HG03196 (cell line): ENCODE data around the gene JTB.
A peak's percentile ranks its signal among the peaks of the same experiment; 100 is the strongest.

Source experiments
- ATAC-seq: cut with Tn5 transposase; IDR thresholded peaks from one replicate; pipeline ENCODE4 v1.9.1; 2021; ENCODE audit not compliant: unreplicated experiment

JTB gene

DNA sequence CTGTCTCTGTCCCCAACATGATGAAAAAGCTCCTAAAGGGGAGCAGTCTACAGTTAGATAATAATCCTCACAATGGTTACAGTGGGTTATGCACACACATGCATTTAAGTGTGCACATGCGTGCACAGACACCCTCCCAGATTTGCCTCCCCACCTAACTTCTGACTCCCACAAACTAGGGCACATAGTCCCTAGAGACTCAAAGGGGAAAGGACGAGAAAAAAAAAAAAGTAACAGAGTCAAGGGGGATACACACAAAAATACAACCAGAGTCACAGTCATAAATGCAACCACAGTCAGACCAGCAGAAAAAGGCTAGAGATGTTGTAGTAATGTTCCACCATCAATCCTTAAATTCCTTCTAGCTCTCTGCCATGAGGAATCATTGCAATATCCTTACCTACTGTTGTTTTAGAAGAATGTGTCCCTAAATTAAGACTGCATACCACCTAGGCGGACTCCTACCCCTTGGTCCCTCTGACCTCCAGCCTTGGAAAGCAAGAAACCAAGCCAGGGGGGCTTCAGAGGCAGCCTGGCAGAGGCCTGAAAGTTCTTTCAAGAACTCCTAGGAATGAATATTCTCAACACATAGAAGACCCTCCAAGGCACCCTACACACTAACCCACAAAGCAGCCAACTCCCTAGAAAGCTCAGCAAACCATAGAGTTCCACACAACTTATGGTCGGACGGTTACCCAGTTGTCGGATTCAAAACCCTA is 20.3 kb downstream of the JTB start:
- ATAC-seq: no peak

DNA sequence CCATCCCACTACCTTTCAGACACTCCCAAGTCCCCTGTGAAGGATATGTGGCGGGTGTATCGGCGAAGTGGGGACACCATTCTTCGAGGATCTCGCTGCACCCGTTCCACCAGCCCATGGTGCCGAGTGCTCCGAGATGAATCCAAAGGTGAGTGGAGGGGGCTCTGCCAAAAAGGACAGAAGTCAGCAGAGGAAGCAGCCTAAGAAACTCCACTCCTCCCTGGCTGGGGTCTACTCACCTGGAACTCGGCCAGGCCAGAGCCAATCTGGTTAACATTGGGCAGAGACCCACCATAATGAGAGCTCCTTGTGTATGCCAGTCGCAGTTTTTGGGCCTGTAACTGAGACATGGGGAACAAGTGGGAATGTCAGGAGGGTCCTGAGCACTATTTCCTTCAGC is 22.6 kb downstream of the JTB start:
- no peak for ATAC-seq

DNA sequence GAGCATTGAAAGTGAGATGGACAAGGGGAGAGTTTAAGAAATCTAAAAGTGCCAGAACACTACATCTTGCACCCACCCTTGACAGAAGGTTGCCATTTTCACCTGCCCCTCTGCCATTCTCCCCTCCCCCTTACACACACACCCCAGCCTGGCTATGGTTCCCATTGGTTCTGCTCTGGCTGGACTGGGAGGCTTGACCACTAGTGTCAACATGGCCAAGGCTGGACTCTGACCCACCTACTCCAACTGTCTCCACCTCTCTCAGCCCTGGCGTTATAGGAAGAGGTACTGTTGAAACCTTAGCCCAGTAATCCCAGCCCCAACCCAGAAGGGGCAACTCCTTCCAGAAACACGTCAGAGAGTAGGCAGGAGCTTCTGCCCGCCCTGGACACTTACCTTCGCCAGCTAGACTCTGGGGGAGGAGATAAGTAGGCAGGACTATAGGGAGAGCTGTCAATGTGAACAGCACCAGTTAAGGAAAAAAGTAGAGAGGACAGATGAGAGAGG is 23.6 kb downstream of the JTB start:
- ATAC-seq: no peak

DNA sequence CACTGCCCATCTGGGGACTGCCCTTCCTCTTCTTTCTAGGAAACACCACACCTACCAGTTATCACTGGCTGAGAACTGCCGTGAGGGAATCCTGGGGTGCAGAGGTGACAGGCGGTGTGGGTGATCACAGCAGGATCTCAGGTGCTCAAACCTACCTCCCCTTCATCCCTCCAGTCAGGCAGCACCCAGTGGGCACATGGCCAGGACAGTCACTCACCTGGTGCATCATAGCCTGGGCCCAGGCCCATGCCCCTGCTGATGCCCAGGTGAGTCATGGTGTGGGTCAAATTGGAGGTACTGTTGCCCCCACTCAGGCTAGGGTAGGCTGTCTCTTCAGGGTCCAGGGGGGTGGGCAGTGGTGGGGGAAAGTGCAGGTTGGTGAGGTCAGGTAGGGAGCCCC is 25.7 kb downstream of the JTB start:
- ATAC-seq: no peak

DNA sequence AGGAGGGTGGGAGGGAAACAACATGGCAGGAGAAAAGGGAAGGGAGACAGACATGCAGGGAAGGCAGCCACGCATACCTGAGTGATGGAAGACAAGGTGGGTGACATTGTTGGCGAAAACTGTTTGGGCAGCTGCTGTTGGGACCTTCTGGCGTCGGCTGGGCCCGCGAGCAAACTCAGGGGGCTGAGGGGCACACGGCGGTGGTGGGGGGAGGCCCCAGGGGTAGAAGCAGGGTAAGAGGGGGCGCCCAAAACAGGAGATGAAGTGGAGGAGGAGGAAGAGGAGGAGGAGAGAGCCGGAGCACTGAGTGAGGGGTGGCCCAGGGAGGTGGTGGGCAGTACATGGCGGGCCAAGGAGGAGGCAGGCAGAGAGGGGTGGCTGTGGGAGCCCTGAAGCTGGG is 26.3 kb downstream of the JTB start:
- no peak for ATAC-seq

DNA sequence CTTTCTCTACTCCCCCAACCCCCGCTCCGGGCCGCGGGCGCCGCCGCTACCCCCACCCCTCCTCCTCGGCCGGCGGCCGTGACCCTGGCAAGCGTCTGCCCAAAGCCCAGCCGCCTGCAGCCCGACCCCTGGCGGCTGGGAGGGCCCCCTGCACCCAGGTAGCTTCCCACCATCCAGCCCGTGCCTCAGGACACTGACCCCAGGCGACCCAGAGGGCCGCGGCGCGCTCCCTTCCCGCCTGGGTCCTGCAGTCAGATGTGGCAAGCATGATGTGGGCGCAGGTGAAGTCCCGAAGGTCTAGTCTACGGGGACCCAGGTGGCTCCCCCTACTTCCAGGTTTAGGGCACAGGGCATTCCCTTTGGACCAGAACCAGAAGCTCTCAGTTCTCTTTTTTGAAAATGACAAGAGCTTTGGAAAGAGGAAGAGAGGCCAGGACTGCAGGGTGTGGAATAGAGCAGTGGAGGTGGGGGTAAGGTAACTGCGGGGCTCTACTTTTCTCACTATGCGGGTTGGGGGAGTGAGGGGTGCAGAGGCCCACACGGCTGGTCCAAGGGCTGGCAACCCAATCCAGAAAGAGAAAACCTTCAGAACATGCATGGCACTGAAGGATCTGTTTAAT is 30.7 kb downstream of the JTB start, which contains the start of gene DENND4B:
TSS of gene DENND4B (minus strand) at position 97 of the 620 bp plus-strand sequence. CDS start 2,344 bp downstream, outside the sequence.
- ATAC-seq: peak; percentile 58

DNA sequence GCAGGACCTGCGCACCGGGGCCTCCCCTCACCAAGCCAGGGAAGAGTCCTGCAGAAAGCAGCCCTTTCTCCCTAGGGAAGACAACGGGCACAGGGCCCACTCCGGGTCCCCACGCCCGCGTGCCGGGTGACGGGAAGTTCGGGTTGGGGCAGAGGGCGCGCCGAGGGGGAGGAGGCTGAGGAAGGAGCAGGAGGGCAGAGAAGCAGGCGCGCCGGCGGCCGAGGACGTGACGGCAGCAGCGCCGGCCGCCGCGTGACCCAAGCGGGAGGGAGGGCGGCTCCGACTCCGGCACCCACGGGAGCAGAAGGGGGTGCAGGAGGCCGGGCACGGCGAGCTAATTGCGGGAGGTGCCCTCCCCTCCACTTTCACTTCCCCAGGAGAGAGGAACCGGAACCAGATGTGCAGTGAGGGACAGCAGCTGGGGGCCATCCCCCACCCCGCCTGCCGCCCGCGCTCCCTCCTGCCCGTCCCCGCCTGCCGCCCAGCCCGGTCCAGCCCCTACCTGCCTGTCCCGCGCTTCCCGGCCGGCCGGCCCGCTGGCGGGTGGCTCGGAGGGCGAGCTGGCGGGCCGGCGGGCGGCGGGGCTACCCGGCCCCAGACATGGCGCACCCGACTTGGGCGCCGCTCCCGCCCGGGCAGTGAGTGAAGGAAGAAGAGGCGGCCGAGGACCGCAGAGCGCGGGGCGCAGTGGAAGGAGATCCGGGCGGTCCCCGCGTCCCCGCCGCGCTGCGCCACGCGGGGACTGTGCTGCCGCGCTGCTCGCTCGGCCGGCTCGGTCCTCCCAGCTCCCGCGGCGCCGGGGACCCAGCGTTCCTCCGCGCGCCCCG is 31.5 kb downstream of the JTB start:
- ATAC-seq: peak; percentile 60

DNA sequence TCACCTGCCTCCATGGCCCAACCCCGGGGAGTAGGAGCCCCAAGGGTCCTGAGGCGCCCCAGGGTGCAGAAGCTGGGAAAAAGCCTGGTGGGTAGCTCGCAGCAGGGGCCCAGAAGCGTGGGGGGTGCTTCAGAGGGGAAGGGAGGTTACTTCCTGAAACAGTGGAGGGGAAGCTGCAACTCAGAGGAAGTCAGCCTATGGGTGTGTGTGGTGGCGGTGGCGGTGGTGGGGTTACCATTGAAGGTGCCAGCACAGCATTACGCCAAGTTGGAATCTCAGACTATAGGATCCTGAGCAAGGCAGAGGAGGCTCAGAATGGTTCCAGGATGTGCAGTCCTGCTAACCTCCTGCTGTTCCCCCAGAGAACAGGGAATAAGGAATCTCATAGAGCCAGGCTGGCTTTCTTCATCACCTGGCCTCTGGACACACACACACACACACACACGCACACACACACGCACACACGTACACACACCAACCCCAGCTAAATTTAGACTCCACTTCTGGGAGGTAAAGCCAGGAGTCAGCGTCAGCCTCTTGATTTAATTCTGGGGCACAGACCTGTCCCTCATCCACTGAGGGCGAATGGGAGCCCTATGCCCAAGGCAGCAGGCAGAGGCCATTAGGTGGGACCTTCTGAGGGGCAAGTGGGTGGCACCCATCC is 32.2 kb downstream of the JTB start:
- ATAC-seq: peak; percentile 21

DNA sequence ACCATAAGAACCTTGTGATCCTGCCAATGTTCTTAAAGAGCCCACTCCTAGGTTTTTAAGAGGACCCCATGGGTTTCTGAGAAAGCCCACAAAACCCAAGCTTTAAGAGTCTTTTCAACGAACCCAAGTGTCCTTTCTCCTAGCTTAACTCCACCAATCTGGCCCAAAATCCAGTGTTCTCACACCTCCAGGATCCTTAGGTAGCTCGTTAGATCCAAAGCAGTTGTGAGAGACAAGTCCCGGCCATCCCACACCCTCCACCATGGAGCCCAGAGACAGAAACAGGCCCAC is 32.7 kb downstream of the JTB start:
- ATAC-seq: no peak

DNA sequence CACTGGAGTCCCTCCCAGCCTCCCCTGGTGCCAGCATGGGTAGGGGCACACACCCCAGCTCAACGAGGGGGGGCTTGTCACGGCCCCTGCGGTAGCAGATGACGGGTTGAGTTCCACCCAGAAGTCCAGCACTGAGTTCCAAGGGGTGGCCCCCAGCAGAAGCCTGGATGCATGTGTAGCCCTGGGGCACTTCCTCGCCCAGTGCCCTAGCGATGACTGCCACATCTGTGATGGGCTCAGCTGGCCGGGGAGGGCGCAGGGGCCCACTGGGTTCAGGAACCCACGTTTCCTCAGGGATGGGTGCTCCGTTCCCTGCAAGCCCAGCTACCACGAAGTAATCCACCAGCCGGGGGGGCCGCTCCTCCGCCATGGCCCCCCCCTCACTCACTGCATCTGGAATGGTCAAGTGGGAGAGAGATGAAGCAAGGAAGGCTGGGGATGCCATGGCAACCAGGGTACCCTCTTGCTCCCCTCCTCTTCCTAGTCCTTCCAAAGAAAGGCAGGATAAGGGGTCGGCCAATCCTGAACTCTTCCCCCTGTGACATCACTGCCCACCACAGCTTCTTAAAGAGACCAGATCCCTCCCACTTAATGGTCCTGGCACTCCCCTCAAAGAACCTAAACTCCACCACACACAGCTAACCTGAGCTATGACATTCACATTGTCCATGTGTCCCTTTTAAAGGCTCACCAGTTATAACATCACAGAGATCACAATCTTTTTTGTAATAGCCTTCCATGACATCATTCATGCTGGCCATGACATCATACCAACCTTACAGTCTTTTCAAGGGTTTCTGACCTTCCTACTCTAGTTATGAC is 33.3 kb downstream of the JTB start:
- no peak for ATAC-seq

DNA sequence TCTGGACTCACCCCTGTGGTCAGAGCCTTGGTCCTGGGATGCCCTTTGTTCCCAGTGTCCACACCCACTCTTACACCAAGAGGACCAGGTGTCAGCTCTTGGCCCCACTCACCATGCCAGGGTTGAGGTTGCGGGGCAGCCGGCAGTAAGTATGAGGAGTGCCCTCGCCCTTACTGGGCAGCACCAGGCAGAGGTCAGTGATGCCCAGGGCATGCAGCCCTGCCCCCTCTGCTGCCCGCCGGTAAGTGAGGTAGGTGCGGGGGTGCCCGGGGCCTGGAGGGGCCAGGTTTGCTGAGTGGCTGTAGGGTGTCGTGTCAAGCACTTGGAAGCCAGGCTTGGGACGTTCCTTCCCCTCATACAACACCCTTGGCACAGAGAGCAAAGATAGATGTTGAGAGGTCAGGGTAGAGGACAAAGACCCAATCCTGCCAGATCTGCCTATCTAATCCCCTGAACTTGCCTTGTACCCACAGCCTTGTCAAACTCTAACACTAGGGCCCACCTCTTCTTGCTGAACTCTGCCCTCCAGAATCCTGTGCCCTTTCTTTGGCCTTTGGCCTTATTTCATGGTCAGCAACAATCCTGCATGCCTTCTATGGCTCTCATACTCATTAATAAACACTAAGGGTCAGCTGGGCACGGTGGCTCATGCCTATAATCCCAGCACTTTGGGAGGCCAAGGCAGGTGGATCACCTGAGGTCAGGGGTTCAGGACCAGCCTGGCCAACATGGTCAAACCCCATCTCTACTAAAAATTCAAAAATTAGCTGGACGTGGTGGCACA is 34.5 kb downstream of the JTB start:
- no peak for ATAC-seq

DNA sequence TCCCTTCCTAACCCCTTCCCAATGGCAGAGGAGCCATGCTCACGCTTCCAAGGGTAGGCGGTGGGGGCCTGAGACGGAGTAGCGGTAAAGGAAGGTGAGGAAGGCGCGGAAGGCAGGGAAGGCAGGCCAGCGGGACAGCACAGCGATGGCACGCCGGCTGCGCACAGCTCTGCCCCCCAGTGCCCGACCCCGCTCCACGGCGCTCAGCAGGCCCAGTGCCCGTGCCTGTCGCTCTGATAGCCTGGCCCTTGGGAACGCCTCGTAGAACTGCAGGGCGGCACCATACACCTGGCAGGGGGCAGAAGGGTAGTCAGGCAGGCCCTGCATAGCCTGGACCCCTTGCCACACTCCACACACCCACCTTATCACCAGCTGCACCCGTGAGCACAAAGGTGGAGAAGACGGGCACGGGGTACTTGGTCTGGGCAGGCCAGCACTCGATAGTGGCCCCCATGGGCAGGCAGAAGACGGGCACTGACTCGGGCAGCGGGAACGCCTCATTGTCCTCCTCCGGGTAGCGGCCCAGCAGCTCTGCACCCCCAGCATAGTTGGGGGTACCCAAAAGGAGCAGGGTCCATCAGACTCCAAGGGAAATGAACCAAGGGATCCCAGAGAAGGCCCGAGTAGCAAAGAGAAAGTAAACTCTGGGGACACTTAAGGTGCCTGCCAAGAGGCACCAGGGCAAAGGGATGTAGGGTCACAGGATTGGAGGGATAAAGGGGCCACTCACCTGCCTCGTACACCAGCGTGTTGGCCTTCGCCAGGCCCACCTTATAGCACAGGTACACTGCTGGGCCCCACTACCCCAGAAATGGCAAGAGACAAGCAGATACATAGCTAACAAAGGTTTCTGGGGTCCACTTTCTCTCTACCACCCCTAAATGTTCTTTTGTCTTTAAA is 35.4 kb downstream of the JTB start:
- ATAC-seq: no peak

DNA sequence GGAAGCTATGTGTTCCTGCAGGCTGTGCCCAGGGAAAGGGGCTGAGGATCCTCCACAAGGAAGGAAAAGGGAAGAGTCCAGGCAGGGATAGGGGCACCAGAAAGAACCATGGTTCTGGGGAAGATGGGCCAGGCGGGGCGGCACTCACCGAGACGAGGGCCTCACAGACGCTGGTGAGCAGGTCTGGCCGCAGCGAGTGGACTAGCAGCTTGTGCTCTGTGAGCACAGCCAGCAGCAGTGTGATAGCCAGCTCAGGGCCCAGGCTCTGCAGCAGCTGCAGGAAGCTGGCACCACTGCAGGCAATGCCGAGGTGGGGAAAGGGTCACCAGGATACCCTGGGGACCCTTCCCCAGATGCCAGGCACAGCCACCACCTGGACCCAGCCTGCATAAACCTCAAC is 36.7 kb downstream of the JTB start:
- ATAC-seq: no peak

DNA sequence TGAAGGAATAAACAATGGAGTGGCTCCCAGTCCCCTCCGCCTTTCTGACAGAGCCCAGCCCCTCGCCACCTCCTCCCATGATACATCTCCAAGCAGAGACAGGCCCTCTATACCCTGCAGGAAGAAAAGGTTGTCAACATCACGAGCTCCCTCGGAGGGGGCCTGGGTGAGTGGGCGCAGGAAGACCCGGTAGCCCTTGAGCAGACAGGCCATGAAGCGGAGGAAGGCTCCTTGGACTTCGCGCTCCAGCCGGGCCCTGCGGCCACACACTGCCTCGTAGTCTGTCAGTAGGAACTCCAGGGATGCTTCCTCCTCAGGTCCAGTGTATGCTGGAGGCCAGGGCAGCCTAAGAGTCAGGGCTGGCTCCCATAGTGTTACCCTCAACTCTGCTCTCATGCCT is 38.0 kb downstream of the JTB start:
- ATAC-seq: no peak

DNA sequence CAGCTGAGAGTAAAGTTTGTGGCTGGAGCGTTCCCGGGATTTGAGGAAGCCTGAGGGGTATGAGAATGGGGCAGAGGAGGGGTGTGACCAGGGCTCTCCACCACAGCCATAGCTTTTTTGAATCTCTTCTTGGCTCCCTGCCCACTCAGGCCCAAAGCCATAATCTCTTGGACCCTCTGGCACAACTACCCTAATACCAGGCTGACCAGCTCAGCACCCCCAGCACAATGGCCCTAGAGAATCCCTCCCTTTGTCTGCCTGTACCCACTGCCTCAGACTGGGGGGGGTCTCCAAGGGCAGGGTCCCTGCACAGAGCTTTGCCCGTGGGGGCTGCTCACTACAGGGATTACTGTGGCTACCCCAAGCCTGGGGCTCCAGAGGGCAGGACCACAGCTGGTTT is 38.5 kb downstream of the JTB start:
- no peak for ATAC-seq

DNA sequence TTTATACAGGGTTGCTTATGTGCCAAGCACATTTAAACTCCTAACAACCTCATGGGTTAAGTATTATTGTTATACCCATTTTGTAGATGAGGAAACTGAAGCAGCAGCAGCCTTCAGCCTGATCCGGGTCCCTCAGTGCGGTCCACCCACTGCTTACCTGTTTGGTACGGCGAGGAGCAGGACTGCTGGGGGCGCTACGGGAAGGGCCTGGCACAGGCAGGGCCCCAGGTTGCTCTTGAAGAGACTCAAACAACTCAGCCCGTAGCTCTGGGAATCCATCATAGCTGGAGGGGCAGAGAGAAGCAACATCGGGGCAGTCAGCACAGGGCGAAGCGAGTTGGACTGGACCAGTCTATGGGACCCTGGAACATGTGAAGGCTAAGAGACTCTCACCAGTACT is 40.1 kb downstream of the JTB start:
- no peak for ATAC-seq

DNA sequence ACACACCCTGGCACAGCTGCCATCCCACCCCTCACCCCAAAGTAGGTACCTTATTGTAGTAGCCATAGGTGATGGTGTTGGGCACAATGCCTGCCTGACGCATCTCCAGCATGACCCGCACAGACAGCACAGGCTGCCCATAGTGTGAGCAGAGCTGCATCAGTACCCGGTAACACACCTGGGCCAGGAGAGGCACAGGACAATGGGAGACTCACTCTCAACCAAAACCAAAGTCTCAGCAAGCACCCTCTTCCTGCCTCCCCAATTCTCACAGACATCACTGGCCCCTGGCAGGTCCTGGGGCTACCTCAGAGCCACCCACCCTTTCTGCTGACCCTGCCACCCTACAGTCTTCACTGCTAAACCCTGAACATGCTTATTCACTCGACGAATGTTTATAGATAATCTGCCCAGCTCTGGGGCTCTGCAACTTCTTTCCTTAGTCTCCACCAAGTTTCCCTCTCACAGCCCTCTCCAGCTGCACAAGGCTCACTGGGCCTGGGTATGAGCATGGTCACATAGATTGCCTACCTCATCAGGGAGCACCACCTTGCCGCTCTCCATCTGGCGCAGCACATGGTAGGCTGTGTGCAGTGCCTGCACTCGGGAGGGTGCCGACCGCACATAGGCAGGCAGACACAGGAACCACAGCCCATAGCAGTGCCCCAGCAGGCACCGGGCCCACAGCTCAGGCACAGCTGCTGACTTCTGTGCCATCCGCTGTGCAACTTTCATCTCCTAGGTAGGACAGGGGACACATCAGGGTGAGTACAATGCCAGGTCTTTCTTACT is 41.3 kb downstream of the JTB start:
- no peak for ATAC-seq

DNA sequence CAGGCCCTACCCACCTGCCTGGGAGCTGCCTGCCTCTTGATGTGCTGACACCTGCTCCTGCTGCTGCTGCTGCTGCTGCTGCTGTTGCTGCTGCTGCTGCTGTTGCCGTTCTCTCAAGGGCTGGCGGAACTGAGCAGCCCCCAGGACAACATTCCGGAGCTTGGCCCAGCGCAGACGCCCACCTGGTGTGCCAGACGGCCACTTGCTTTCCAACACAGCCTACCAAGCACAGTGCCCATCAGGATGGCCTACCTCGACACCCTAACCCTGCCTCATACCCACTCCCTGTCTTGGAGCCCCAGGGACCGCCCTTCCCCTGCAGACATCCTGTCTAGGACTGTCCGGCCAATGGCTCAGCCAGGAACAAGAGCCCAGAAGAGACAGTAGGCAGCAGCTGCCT is 42.7 kb downstream of the JTB start:
- ATAC-seq: no peak
